ENCODE measurements around the gene ARHGAP10. TPM values are rescaled to one million over a fixed set of nuclear protein-coding genes. Genes with fewer than 3 reads are reported as not detected.

The ARHGAP10 gene
- total RNA-seq, 2 donors from 2014 or later = 36.1 to 43.5 TPM

DNA sequence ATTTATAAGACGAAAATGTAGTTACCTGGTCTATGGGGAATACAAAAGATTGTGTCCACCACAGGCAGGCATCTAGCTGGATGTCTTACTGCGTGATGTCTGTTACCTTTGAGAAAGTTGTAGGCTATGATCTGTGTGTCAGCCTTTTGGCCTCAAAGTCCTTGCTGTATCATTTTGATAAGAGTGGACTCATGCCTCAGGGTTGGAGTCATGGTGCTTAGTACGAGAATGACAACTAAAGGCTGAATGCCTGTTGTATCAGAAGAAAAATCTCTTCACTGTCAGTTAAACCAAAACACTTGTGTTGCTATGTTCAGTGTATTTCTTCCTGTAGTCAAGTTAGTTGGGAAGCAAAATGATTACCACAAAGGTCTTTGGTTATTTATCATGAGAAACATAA, 226.2 kb downstream of the ARHGAP10 start:
- no peak for DNase-seq (ENCODE audit: low spot score)

DNA sequence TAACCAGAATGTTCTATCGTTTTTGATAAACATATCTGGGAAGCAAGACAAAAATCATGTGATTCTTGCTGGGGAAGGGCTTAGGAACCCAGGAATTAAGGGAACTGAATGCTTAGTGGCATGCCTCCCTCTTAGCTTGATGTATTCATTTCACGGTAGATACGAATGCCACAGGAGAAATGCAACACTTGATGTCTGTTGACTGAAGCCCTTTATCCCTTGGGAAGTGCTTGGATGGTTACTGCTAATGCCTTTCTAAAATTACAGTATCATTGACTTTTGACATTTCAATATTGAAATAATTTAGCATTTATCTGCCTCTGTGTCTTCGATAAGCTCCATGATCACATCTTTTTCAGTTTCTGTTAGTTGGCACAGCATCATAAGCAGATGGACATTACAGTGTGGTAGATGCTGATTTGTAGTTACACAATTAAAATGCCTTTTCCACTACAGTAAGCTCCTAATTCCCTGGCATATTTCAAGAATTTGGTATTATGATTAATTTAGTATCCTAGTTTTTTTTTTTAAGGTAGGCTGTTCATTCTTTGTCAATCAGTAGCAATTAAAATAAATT, 226.7 kb downstream of the ARHGAP10 start:
- Histone ChIP-seq H3K9me3 (no peaks in the 10 kb centered on the region), H3K4me3 (no peak overlapping the region), H3K27ac (peak overlapping the region in 1 of 2 donors; percentile 50), H3K36me3 (peaks cover 3% of the 10 kb centered on the region), H3K4me1 (peaks cover 0 to 31% of the 10 kb centered on the region in 2 donors), H3K27me3 (no peaks in the 10 kb centered on the region)
- TF ChIP-seq, protein P1, sequence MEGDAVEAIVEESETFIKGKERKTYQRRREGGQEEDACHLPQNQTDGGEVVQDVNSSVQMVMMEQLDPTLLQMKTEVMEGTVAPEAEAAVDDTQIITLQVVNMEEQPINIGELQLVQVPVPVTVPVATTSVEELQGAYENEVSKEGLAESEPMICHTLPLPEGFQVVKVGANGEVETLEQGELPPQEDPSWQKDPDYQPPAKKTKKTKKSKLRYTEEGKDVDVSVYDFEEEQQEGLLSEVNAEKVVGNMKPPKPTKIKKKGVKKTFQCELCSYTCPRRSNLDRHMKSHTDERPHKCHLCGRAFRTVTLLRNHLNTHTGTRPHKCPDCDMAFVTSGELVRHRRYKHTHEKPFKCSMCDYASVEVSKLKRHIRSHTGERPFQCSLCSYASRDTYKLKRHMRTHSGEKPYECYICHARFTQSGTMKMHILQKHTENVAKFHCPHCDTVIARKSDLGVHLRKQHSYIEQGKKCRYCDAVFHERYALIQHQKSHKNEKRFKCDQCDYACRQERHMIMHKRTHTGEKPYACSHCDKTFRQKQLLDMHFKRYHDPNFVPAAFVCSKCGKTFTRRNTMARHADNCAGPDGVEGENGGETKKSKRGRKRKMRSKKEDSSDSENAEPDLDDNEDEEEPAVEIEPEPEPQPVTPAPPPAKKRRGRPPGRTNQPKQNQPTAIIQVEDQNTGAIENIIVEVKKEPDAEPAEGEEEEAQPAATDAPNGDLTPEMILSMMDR (IDR thresholded peaks at IDR 0.05) = no peak
- no peak for DNase-seq (ENCODE audit: low spot score)

More for the DNA sequence above, 226.2 kb downstream of the ARHGAP10 start:
- TF ChIP-seq, protein P1 (IDR thresholded peaks at IDR 0.05) = no peak
- Histone ChIP-seq H3K4me1 (peaks cover 0 to 31% of the 10 kb centered on the region in 2 donors), H3K4me3 (no peak overlapping the region), H3K27ac (peak overlapping the region in 1 of 2 donors; percentile 50), H3K27me3 (no peaks in the 10 kb centered on the region), H3K36me3 (no peaks in the 10 kb centered on the region), H3K9me3 (no peaks in the 10 kb centered on the region)

DNA sequence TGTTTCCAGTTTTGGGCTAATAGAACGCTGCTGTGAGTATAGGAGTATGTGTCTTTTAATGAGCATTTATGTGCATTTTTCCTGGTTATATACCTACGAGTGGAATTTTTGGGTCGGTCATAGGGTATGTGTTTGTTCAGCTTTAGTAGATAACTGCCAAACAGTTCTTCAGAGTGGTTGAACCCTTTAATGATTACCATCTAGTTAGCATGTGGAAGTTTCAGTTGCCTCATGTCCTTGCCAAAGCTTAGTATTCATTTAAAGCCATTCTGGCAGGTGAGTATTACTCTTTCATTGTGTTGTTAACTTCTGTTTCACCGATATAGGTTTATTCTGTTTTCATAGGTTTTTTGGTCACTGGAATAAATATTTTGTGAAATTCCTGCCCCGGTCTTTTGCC, 229.1 kb downstream of the ARHGAP10 start:
- Histone ChIP-seq H3K36me3 (peaks cover 12% of the 10 kb centered on the region), H3K4me3 (no peak overlapping the region), H3K4me1 (peaks cover 0 to 25% of the 10 kb centered on the region in 2 donors), H3K27me3 (no peaks in the 10 kb centered on the region), H3K27ac (no peak overlapping the region), H3K9me3 (no peaks in the 10 kb centered on the region)
- TF ChIP-seq, protein P1 (IDR thresholded peaks at IDR 0.05) = no peak
- no peak for DNase-seq (ENCODE audit: low spot score)

DNA sequence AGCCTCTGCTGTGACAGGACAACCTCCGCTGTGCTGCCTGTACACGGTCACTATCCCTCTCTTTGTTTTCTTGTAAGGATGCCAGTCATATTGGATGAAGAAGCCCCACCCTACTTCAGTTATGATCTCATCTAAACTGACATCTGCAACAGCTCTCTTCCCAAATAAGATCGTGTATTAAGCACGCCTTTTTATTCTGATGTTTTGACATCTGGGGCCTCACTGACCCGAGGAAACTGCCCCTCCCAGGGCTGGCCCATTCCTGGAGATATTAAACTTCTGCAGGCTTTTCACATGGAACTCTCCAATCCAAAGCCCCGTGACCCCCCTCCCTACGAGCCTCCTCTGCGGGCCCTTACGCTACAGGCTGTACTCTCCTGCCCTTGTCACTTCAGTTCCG, 232.0 kb downstream of the ARHGAP10 start:
- H3K4me1 ChIP-seq = no peaks in the 10 kb centered on the region
- no peak overlapping the region for H3K4me3 ChIP-seq
- DNase-seq (ENCODE audit: low spot score) = no peak
- peaks cover 32% of the 10 kb centered on the region for H3K36me3 ChIP-seq
- no peaks in the 10 kb centered on the region for H3K27me3 ChIP-seq
- no peaks in the 10 kb centered on the region for H3K9me3 ChIP-seq
- H3K27ac ChIP-seq = no peak overlapping the region
- TF ChIP-seq, protein P1 (IDR thresholded peaks at IDR 0.05) = no peak

DNA sequence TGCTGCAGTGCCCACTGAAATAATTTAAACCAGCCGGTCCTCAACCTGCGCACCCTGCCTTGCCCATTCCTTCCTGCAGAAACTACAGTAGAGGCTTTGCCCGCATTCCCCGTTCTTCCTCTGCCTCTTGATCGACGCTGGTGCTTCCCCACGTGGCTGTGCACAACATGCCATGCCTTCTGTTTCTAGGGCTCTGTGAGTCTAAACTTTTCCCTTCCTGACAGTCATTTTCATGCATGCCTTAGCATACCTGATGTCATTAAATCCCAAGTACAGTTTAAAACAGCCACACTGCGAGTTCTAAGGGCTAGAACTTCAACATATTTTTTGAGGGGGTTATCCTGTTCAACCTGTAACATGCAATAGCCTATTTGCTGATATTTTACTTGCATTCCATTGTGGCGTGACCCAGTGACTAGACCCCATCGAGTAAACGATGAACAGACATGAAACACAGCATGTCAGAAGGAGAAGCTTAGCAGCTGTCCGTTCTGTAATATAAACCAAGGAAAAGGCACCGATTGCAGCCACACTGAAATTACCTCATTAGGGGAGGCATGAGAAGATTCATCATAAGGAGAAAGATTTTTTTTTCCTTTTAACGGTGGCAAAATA, 232.5 kb downstream of the ARHGAP10 start:
- DNase-seq (ENCODE audit: low spot score) = no peak
- TF ChIP-seq, protein P1 (IDR thresholded peaks at IDR 0.05) = no peak
- Histone ChIP-seq H3K27ac (no peak overlapping the region), H3K36me3 (peaks cover 32% of the 10 kb centered on the region), H3K4me1 (no peaks in the 10 kb centered on the region), H3K4me3 (no peak overlapping the region), H3K9me3 (no peaks in the 10 kb centered on the region), H3K27me3 (no peaks in the 10 kb centered on the region)

Measured in right atrium auricular region (tissue), 2 donors.